ENCODE data around the gene DSG4. TPM values are rescaled to one million over a fixed set of nuclear protein-coding genes. Genes with fewer than 3 reads are reported as not detected.

DSG4 gene
- total and polyA plus RNA-seq, 2 of the 4 experiments (the other 2 are of a cell fraction), result not detected

DNA sequence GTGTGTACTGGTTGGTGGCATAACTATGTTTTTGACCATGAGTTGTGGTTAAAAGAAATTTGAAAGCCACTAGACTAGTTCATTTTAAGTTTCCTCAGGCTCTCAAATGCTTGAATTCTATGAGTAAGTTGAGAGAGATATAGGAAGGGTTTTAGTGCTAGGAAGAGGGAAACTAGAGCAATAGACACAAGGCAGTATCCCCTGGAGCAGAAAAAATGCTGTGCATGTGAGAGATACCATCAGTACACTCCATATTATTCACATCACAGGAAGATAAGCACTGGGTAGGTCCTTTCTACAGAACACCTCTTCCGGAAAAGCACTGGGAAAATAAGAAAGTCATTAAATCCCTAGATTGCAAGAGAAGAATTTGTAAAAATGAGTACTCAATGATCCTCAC is 51.6 kb downstream of the DSG4 start:
- H2BK15ac ChIP-seq (ENCODE audit: low read depth, low read length), result no peak overlapping the region
- no peak overlapping the region for H2AFZ ChIP-seq (replicated peaks; ENCODE audit: low read length, poor library complexity)
- ATAC-seq (ENCODE audit: low read depth) (no peak), DNase-seq (no peak)
- H3K27ac ChIP-seq (ENCODE audit: insufficient read depth, low read length), result no peak overlapping the region
- no peak overlapping the region for H3K4ac ChIP-seq (ENCODE audit: low read depth, low read length)
- no peaks in the 10 kb centered on the region for H3K27me3 ChIP-seq (ENCODE audit: control insufficient read depth, insufficient read depth, low read length)
- H4K8ac ChIP-seq (ENCODE audit: low read depth in 2 of 2, low read length in 2 of 2), result no peak overlapping the region
- H3K9ac ChIP-seq (ENCODE audit: low read depth, low read length), result no peak overlapping the region
- H3K18ac ChIP-seq (ENCODE audit: low read depth, low read length), result no peak overlapping the region
- in situ Hi-C loops (cut with MboI; ENCODE audit: low sequenced_read_pairs), result no loop called here
- no peak overlapping the region for H2BK120ac ChIP-seq (ENCODE audit: low read depth, low read length)
- H3K79me1 ChIP-seq (ENCODE audit: low read depth in 1 of 2, low read length in 2 of 2), result no peaks in the 10 kb centered on the region
- H3K14ac ChIP-seq (replicated peaks; ENCODE audit: low read depth, low read length), result no peak overlapping the region
- no TSS peak for BruUV-seq (replicated peaks)
- H3K9me3 ChIP-seq (ENCODE audit: control insufficient read depth, insufficient read depth, low read length), result peaks cover 2% of the 10 kb centered on the region
- no peaks in the 10 kb centered on the region for H4K20me1 ChIP-seq (ENCODE audit: insufficient read depth, low read length)
- no peak overlapping the region for H2BK20ac ChIP-seq (ENCODE audit: low read depth, low read length)
- no peak overlapping the region for H2BK5ac ChIP-seq (ENCODE audit: low read depth, low read length, poor library complexity, severe bottlenecking)
- no peak overlapping the region for H3K4me2 ChIP-seq (ENCODE audit: low read depth, low read length)
- TF ChIP-seq RAD21 (IDR thresholded peaks at IDR 0.05; ENCODE audit: low read length) (no peak), RFX5 (IDR thresholded peaks at IDR 0.05; ENCODE audit: low read depth, low read length) (no peak), MXI1 (IDR thresholded peaks at IDR 0.05; ENCODE audit: borderline replicate concordance, low read depth, low read length) (no peak), CHD1 (IDR thresholded peaks at IDR 0.05; ENCODE audit: low read depth, low read length) (no peak), SMC3 (IDR thresholded peaks at IDR 0.05; ENCODE audit: low read depth, low read length) (no peak), CEBPB (IDR thresholded peaks at IDR 0.05; ENCODE audit: low read depth, low read length) (no peak), MAZ (IDR thresholded peaks at IDR 0.05; ENCODE audit: borderline replicate concordance, low read depth, low read length) (no peak), POLR2A (IDR thresholded peaks at IDR 0.05; ENCODE audit: low read depth, low read length) (no peak), BHLHE40 (IDR thresholded peaks at IDR 0.05; ENCODE audit: low read depth, low read length) (no peak)
- TF ChIP-seq, protein P1, sequence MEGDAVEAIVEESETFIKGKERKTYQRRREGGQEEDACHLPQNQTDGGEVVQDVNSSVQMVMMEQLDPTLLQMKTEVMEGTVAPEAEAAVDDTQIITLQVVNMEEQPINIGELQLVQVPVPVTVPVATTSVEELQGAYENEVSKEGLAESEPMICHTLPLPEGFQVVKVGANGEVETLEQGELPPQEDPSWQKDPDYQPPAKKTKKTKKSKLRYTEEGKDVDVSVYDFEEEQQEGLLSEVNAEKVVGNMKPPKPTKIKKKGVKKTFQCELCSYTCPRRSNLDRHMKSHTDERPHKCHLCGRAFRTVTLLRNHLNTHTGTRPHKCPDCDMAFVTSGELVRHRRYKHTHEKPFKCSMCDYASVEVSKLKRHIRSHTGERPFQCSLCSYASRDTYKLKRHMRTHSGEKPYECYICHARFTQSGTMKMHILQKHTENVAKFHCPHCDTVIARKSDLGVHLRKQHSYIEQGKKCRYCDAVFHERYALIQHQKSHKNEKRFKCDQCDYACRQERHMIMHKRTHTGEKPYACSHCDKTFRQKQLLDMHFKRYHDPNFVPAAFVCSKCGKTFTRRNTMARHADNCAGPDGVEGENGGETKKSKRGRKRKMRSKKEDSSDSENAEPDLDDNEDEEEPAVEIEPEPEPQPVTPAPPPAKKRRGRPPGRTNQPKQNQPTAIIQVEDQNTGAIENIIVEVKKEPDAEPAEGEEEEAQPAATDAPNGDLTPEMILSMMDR (conservative IDR thresholded peaks at IDR 0.05; ENCODE audit: low read depth, low read length), result no peak
- no peak overlapping the region for H3K4me3 ChIP-seq (ENCODE audit: insufficient read depth, low read depth, low read length)
- no peak overlapping the region for H2AK9ac ChIP-seq (replicated peaks; ENCODE audit: low read depth, low read length, poor library complexity)
- dilution Hi-C loops (cut with HindIII; ENCODE audit: low sequenced_read_pairs, unreplicated experiment), result no loop called here
- H3K4me1 ChIP-seq (ENCODE audit: control insufficient read depth, insufficient read depth, low read length), result no peaks in the 10 kb centered on the region
- ChIA-PET CTCF (no interaction called here), POLR2A (ENCODE audit: unreplicated experiment) (no interaction called here)
- no peak overlapping the region for H3K23ac ChIP-seq (ENCODE audit: low read depth, low read length)
- H3K56ac ChIP-seq (ENCODE audit: extremely low read depth, insufficient read depth, low read length), result no peak overlapping the region
- intact Hi-C loops (cut with micrococcal nuclease), result loop anchor here (10.0 kb wide), 1 partner anchor 397 kb away; no protein-coding TSS in a partner anchor
- H3K36me3 ChIP-seq (ENCODE audit: control insufficient read depth, insufficient read depth, low read length), result no peaks in the 10 kb centered on the region
- no peak overlapping the region for H4K91ac ChIP-seq (ENCODE audit: insufficient read depth, low read depth, low read length)
- no peak overlapping the region for H4K5ac ChIP-seq (ENCODE audit: low read depth, low read length)
- H2AK5ac ChIP-seq (ENCODE audit: low read depth, low read length), result no peak overlapping the region
- no peaks in the 10 kb centered on the region for H3K9me1 ChIP-seq (ENCODE audit: insufficient read depth, low read length)
- WGBS, 2 experiments (ENCODE audit: extremely low coverage in 2 of 2, insufficient read length in 1 of 2), result no CpG with 5 or more reads among the region's 1 CpG
